K562 (cell line): Measurements from ENCODE around the gene EZH1. TPM values are rescaled to one million over a fixed set of nuclear protein-coding genes. Genes with fewer than 3 reads are reported as not detected.
A peak's percentile ranks its signal among the peaks of the same experiment; 100 is the strongest.

Experiments
- ATF1 ChIP-seq, 2 experiments: fragments of 450-650 bp in 1 of 2; IDR thresholded peaks; 2 replicates each; pipeline ENCODE4 v1.6.1; 2016; ENCODE audit warnings: missing compliant biosample characterization in 1 of 2, missing genetic modification characterization in 1 of 2
- CBX1 ChIP-seq: sonication (generic); IDR thresholded peaks from 2 replicates; pipeline ENCODE4 v1.6.1; 2016; ENCODE audit warnings: antibody characterized with exemption, low read depth, mild to moderate bottlenecking
- E2F5 ChIP-seq: sonication (generic); formaldehyde crosslinking; IDR thresholded peaks from 2 replicates; pipeline ENCODE4 v1.8.0; 2022; ENCODE audit warnings: mild to moderate bottlenecking, missing genetic modification reagents
- FOXJ2 ChIP-seq: fragments of 200-800 bp; sonication (Bioruptor generic); IDR thresholded peaks from 2 replicates; pipeline ENCODE4 v1.6.1; 2016; ENCODE audit warnings: missing genetic modification characterization, missing compliant biosample characterization
- FOXK2 ChIP-seq, 2 experiments: fragments of 450-650 bp; IDR thresholded peaks in 1 of 2; conservative IDR thresholded peaks in 1 of 2; 2 replicates each; pipeline ENCODE4 v1.6.1; 2016; ENCODE audit warnings: low read depth in 2 of 2, mild to moderate bottlenecking in 1 of 2
- GTF2F1 ChIP-seq: IDR thresholded peaks from 2 replicates; pipeline ENCODE4 v1.6.1; 2011; ENCODE audit warnings: low read depth, low read length, improper control_type of control experiment
- HMG20B ChIP-seq: fragments of 250-450 bp; sonication (Bioruptor Pico); IDR thresholded peaks from 2 replicates; pipeline ENCODE4 v1.5.0; 2021; ENCODE audit warnings: mild to moderate bottlenecking
- HNRNPH1 ChIP-seq: fragments of 200-400 bp; formaldehyde crosslinking; optimal IDR thresholded peaks from 2 replicates; pipeline ENCODE3; 2017; ENCODE audit warnings: low read depth, mild to moderate bottlenecking, low read length, moderate library complexity
- LEF1 ChIP-seq: fragments of 450-650 bp; IDR thresholded peaks from 2 replicates; pipeline ENCODE4 v1.6.1; 2016; ENCODE audit warnings: mild to moderate bottlenecking
- POLR2G ChIP-seq: fragments of 200-400 bp; formaldehyde crosslinking; IDR thresholded peaks from 2 replicates; pipeline ENCODE4 v1.6.1; 2017; ENCODE audit warnings: low read depth, mild to moderate bottlenecking, antibody characterized with exemption, low read length, moderate library complexity
- RNF2 ChIP-seq: sonication (generic); IDR thresholded peaks from 2 replicates; pipeline ENCODE4 v1.6.1; 2016
- RUNX1 ChIP-seq: sonication (generic); IDR thresholded peaks from 2 replicates; pipeline ENCODE4 v1.6.1; 2016; ENCODE audit warnings: antibody characterized with exemption, low read depth
- SETDB1 ChIP-seq: IDR thresholded peaks from one replicate; pipeline ENCODE4 v1.6.1; 2012; ENCODE audit warnings: low read length, control low read depth, inconsistent platforms
- ZBTB1 ChIP-seq: sonication (generic); formaldehyde crosslinking; IDR thresholded peaks from 2 replicates; pipeline ENCODE4 v1.8.1; 2023; ENCODE audit warnings: missing genetic modification reagents, low read depth, mild to moderate bottlenecking, borderline replicate concordance
- ZNF175 ChIP-seq: fragments of 200-800 bp; sonication (Bioruptor generic); IDR thresholded peaks from 2 replicates; pipeline ENCODE4 v1.6.1; 2016; ENCODE audit warnings: low read depth, mild to moderate bottlenecking, missing genetic modification characterization, missing compliant biosample characterization
- ZNF224 ChIP-seq: sonication (generic); formaldehyde crosslinking; IDR thresholded peaks from 2 replicates; pipeline ENCODE4 v1.8.0; 2022; ENCODE audit warnings: mild to moderate bottlenecking, missing genetic modification reagents
- ZNF253 ChIP-seq: fragments of 250-450 bp; sonication (Bioruptor Pico); conservative IDR thresholded peaks from 2 replicates; pipeline ENCODE4 v1.6.1; 2021; ENCODE audit warnings: mild to moderate bottlenecking
- ZNF778 ChIP-seq: fragments of 450-650 bp; formaldehyde crosslinking; IDR thresholded peaks from 2 replicates; pipeline ENCODE4 v1.4.0; 2020; ENCODE audit warnings: mild to moderate bottlenecking, moderate library complexity
- polyA plus RNA-seq, 8 experiments: library from polyadenylated mRNA; depleted of rRNA in 4 of 8; stranded (reverse) in 5 of 8; unstranded in 3 of 8; fragments of >200 nt; fragmentation: Nextera tagmentation in 2 of 8; fragmentation: Illumina TruSeq in 1 of 8; extraction: Ambion mirVana in 2 of 8; extraction: Trizol in 1 of 8; gene quantifications; 2 replicates each; pipeline versions ENCODE4 v1.2.1 to v1.2.3, GENCODE V29; 2011 to 2014; ENCODE audit warnings: inconsistent platforms in 1 of 8, missing spikeins in 1 of 8
- total RNA-seq, 7 experiments: library from RNA; depleted of rRNA in 6 of 7; stranded (reverse); fragments of >200 nt in 6 of 7; fragmentation: Illumina TruSeq in 2 of 7; extraction: Trizol in 2 of 7; gene quantifications; 2 replicates each; pipeline versions ENCODE4 v1.2.1 to v1.2.3, GENCODE V29; 2011 to 2021; ENCODE audit warnings: low replicate concordance in 1 of 7
- TF ChIP-seq, protein P1 (sequence below): fragments of 450-650 bp; IDR thresholded peaks from 2 replicates; pipeline ENCODE4 v1.6.1; 2016; ENCODE audit warnings: antibody characterized with exemption
- TF ChIP-seq, protein P2 (sequence below): sonication (generic); formaldehyde crosslinking; IDR thresholded peaks from 2 replicates; pipeline ENCODE4 v1.8.0; 2022; ENCODE audit warnings: mild to moderate bottlenecking, missing genetic modification reagents, borderline replicate concordance
- TF ChIP-seq, protein P3 (sequence below), 2 experiments: IDR thresholded peaks; 2 replicates each; pipeline ENCODE4 v1.6.1; 2012; ENCODE audit warnings: improper control_type of control experiment in 2 of 2, low read depth in 2 of 2, low read length in 2 of 2, borderline replicate concordance in 1 of 2

Gene EZH1
- total and polyA plus RNA-seq, 9 of the 15 experiments (the other 6 are each of a cell fraction or from before 2014, with no cell fraction given), result 8.6 to 40.8 (median 22.9) TPM

DNA sequence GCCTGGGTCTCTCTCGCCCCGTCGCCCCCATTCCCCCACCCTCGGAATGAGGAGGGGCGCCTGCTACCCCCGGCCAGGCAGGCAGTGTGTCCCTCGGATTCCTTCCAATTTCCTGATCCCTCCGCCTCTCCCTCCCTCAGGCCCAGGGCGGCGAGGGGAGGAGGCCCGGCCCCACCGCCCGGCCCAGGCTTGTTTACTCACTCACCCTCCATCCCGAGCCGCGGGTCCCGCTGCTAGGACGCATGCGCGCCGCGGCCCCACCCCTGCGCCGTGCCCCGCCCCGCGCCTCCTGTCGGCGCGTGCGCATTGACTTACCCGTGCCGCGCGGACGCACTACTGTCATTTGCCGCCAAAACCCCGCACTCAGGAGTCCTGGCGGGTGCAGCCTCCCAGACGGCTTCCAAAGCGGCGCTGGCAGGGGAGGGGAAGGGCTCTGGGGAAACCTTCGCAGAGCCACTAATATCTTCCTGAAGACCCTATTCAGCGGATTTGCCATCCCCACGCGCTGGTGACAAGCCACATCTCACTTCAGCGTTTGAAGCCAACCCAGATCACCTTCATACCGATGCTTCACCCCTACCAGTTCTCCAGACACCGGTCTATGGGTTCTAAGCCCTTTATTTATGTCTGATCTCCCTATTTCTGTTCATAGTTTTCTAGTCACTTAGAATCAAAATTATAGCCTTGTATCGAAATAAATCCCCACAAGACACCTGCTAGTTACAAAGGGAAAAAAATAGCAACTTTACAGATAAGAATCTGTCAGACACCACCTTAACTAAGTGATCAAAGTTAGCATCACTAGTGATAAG is at the start of gene EZH1 (continued):
- TF ChIP-seq ATF1 (CRISPR knock-in tag; IDR thresholded peaks at IDR 0.05) (no peak), ATF1 (tag; IDR thresholded peaks at IDR 0.05) (peak; percentile 65), ZNF175 (CRISPR knock-in tag) (peak; percentile 68; the same call in 1 of the 2 replicates), POLR2G (peak; percentile 91), CBX1 (peak; percentile 63; the same call in 1 of the 2 replicates), RNF2 (peak; percentile 83), ZNF253 (CRISPR knock-in tag) (no peak), ZNF778 (CRISPR knock-in tag) (no peak), SETDB1 (no peak), LEF1 (no peak), HMG20B (CRISPR knock-in tag) (no peak), E2F5 (CRISPR knock-in tag) (0 out of 2 replicates have a peak, but pooled peaks have one; percentile 27), RUNX1 (no peak), ZNF224 (CRISPR knock-in tag) (no peak), GTF2F1 (no peak), HNRNPH1 (no peak), ZBTB1 (peak; percentile 66; the same call in 1 of the 2 replicates), FOXJ2 (tag) (peak; percentile 37; the same call in 1 of the 2 replicates), FOXK2 (conservative IDR thresholded peaks at IDR 0.05 in 1 of 2, IDR thresholded peaks at IDR 0.05 in 1 of 2; ENCODE audit: low read depth in 2 of 2) (peak; percentile 95 to 97)
- TF ChIP-seq, protein P1, sequence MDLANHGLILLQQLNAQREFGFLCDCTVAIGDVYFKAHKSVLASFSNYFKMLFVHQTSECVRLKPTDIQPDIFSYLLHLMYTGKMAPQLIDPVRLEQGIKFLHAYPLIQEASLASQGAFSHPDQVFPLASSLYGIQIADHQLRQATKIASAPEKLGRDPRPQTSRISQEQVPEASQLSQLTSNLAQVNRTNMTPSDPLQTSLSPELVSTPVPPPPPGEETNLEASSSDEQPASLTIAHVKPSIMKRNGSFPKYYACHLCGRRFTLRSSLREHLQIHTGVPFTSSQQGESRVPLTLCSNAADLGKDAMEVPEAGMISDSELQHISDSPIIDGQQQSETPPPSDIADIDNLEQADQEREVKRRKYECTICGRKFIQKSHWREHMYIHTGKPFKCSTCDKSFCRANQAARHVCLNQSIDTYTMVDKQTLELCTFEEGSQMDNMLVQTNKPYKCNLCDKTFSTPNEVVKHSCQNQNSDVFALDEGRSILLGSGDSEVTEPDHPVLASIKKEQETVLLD, result peak; percentile 77
- TF ChIP-seq, protein P2, sequence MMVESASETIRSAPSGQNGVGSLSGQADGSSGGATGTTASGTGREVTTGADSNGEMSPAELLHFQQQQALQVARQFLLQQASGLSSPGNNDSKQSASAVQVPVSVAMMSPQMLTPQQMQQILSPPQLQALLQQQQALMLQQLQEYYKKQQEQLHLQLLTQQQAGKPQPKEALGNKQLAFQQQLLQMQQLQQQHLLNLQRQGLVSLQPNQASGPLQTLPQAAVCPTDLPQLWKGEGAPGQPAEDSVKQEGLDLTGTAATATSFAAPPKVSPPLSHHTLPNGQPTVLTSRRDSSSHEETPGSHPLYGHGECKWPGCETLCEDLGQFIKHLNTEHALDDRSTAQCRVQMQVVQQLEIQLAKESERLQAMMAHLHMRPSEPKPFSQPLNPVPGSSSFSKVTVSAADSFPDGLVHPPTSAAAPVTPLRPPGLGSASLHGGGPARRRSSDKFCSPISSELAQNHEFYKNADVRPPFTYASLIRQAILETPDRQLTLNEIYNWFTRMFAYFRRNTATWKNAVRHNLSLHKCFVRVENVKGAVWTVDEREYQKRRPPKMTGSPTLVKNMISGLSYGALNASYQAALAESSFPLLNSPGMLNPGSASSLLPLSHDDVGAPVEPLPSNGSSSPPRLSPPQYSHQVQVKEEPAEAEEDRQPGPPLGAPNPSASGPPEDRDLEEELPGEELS (CRISPR knock-in tag), result 0 out of 2 replicates have a peak, but pooled peaks have one; percentile 27
- TF ChIP-seq, protein P3, sequence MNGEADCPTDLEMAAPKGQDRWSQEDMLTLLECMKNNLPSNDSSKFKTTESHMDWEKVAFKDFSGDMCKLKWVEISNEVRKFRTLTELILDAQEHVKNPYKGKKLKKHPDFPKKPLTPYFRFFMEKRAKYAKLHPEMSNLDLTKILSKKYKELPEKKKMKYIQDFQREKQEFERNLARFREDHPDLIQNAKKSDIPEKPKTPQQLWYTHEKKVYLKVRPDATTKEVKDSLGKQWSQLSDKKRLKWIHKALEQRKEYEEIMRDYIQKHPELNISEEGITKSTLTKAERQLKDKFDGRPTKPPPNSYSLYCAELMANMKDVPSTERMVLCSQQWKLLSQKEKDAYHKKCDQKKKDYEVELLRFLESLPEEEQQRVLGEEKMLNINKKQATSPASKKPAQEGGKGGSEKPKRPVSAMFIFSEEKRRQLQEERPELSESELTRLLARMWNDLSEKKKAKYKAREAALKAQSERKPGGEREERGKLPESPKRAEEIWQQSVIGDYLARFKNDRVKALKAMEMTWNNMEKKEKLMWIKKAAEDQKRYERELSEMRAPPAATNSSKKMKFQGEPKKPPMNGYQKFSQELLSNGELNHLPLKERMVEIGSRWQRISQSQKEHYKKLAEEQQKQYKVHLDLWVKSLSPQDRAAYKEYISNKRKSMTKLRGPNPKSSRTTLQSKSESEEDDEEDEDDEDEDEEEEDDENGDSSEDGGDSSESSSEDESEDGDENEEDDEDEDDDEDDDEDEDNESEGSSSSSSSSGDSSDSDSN (IDR thresholded peaks at IDR 0.05; ENCODE audit: borderline replicate concordance in 1 of 2, low read depth in 2 of 2, low read length in 2 of 2), result 0 out of 4 replicates have a peak, but pooled peaks of 1 of the 2 experiments have one; percentile 25
